ENCODE results near the gene PRPF4. TPM values are rescaled to one million over a fixed set of nuclear protein-coding genes. Genes with fewer than 3 reads are reported as not detected.
A peak's percentile ranks its signal among the peaks of the same experiment; 100 is the strongest.

Gene PRPF4
- total RNA-seq, 1 donor from 2014 or later = 29.4 TPM

DNA sequence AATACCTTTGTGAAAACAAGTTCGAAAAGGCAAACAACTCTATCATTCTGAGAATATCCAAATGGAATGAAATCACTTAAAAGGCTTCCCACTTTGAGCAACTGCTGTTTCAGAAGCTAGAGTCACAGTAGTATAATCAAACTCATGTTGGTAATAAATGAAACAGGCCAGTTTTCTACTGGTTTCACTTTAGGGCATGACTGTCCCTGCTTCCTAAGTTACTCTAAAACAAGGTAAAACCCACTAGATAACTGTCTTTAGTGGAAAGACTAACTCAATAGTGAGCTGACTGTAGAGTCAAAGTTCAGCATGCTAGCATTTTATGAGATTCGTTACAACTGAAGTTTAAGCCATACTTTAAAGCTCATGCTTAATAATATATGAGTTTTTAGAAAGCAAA lies 6.1 kb upstream of the PRPF4 start:
- no peaks in the 10 kb centered on the region for H3K9me3 Mint-ChIP-seq
- H3K27me3 Mint-ChIP-seq (ENCODE audit: low read depth) = no peaks in the 10 kb centered on the region
- TF ChIP-seq, protein P1, sequence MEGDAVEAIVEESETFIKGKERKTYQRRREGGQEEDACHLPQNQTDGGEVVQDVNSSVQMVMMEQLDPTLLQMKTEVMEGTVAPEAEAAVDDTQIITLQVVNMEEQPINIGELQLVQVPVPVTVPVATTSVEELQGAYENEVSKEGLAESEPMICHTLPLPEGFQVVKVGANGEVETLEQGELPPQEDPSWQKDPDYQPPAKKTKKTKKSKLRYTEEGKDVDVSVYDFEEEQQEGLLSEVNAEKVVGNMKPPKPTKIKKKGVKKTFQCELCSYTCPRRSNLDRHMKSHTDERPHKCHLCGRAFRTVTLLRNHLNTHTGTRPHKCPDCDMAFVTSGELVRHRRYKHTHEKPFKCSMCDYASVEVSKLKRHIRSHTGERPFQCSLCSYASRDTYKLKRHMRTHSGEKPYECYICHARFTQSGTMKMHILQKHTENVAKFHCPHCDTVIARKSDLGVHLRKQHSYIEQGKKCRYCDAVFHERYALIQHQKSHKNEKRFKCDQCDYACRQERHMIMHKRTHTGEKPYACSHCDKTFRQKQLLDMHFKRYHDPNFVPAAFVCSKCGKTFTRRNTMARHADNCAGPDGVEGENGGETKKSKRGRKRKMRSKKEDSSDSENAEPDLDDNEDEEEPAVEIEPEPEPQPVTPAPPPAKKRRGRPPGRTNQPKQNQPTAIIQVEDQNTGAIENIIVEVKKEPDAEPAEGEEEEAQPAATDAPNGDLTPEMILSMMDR (IDR thresholded peaks at IDR 0.05; ENCODE audit: unreplicated experiment) = no peak
- no peak overlapping the region for H3K27ac Mint-ChIP-seq
- no peak for DNase-seq (ENCODE audit: low spot score in 2 of 2, unreplicated experiment in 2 of 2)
- peaks cover 28% of the 10 kb centered on the region for H3K36me3 Mint-ChIP-seq
- no peak overlapping the region for H3K4me3 Mint-ChIP-seq
- peaks cover 5% of the 10 kb centered on the region for H3K4me1 Mint-ChIP-seq

DNA sequence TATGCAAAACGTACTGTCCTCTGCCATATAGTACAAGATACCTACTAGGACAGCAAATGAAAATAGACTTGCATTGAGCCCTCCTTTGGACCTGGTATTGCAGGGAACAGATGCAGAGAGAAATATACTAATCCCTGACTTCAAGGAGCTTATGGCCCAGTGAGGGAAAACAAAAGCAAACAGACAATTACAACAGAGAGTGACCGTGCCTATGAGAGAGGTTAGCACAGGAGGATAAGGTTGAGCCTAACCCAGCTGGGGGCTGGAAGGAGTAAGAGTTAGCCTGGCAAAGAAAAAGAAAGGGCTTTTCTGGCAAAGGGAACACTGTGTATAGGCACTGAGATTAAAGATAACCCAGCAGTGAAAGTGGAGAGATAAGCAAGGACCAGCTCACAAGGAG lies 5.6 kb upstream of the PRPF4 start:
- no peak for DNase-seq (ENCODE audit: low spot score in 2 of 2, unreplicated experiment in 2 of 2)
- Mint-ChIP-seq H3K4me3 (no peak overlapping the region), H3K9me3 (no peaks in the 10 kb centered on the region), H3K36me3 (peaks cover 26% of the 10 kb centered on the region), H3K27ac (no peak overlapping the region), H3K4me1 (peaks cover 5% of the 10 kb centered on the region), H3K27me3 (ENCODE audit: low read depth) (no peaks in the 10 kb centered on the region)
- TF ChIP-seq, protein P1 (IDR thresholded peaks at IDR 0.05; ENCODE audit: unreplicated experiment) = no peak

DNA sequence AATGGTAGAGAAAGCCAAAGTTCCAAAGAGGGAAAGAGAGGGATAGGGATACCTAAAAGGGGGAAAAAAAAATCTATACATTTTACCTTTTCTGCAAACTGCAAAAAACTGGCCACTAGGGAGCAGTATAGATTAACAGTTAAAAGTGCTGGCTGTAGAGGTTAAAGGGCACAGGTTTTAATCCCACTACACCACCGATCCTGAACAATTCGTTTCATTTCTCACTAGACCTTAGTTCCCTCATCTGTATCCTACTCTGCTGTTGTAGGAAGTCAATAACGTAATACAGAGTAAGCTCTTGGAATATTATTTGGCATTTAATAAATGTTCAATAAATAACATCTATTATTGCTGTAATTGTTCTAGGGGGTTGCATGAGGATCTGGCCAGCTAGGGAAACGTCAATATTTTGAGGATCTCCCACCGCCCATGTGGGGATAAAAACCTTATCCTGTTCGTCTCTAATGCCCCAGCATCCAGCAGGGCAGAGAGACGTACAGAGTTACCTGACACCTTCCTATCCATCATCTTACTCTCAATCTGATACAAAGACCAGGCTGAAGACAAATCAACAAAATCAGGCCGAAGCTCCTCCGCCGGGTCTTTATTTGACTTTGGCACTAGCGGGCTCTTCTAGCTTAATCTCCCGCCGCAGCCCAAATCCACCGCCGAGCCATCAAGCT lies 843 bp upstream of the PRPF4 start:
- no peaks in the 10 kb centered on the region for H3K27me3 Mint-ChIP-seq (ENCODE audit: low read depth)
- TF ChIP-seq, protein P1 (IDR thresholded peaks at IDR 0.05; ENCODE audit: unreplicated experiment) = peak; percentile 74
- H3K27ac Mint-ChIP-seq = no peak overlapping the region
- no peak for DNase-seq (ENCODE audit: low spot score in 2 of 2, unreplicated experiment in 2 of 2)
- H3K36me3 Mint-ChIP-seq = peaks cover 25% of the 10 kb centered on the region
- H3K9me3 Mint-ChIP-seq = no peaks in the 10 kb centered on the region
- no peak overlapping the region for H3K4me3 Mint-ChIP-seq
- peaks cover 9% of the 10 kb centered on the region for H3K4me1 Mint-ChIP-seq

DNA sequence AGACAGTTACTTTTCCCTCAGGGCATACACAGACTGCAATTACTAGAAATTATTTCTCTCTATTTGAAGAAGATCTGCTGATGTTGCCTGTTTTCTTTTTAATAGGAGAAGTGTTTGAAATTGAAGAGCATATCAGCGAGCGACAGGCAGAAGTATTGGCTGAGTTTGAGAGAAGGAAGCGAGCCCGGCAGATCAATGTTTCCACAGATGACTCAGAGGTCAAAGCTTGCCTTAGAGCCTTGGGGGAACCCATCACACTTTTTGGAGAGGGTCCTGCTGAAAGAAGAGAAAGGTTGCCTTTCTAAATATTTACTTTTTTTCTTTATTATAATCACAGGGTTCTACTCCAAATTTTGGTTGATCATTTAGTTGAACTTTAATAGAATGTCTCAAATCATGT lies 3.4 kb downstream of the PRPF4 start:
- Mint-ChIP-seq H3K27me3 (ENCODE audit: low read depth) (no peaks in the 10 kb centered on the region), H3K4me3 (no peak overlapping the region), H3K27ac (no peak overlapping the region), H3K9me3 (no peaks in the 10 kb centered on the region), H3K4me1 (peaks cover 9% of the 10 kb centered on the region), H3K36me3 (peaks cover 40% of the 10 kb centered on the region)
- TF ChIP-seq, protein P1 (IDR thresholded peaks at IDR 0.05; ENCODE audit: unreplicated experiment) = no peak
- no peak for DNase-seq (ENCODE audit: low spot score in 2 of 2, unreplicated experiment in 2 of 2)

DNA sequence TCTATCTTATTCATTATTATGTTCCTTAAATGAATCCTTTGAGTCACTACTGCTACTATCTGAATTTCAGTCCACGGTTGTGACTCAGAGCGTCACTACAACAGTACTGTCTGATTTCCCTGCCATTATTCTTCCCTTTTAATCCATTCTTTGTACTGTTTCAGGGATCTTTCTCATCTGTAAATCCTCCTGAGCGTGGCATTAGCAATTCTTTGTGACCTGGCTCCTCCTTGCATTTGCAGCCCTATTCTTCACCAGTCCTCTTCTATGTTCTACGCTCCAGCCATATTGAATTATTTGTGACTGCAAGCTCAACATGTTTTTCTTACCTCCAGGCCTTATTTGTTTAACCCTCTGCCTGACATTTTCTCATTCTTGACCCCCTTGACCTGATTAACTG lies 5.9 kb downstream of the PRPF4 start:
- TF ChIP-seq, protein P1 (IDR thresholded peaks at IDR 0.05; ENCODE audit: unreplicated experiment) = no peak
- no peaks in the 10 kb centered on the region for H3K9me3 Mint-ChIP-seq
- no peak overlapping the region for H3K27ac Mint-ChIP-seq
- H3K36me3 Mint-ChIP-seq = peaks cover 50% of the 10 kb centered on the region
- H3K27me3 Mint-ChIP-seq (ENCODE audit: low read depth) = no peaks in the 10 kb centered on the region
- H3K4me1 Mint-ChIP-seq = peaks cover 4% of the 10 kb centered on the region
- no peak overlapping the region for H3K4me3 Mint-ChIP-seq
- no peak for DNase-seq (ENCODE audit: low spot score in 2 of 2, unreplicated experiment in 2 of 2)
